DMS114 treated with DMSO at 0.1 percent for 48 hours (cell line): Measurements from ENCODE around the gene LHPP.

Source experiments
- DNase-seq: peaks from one replicate; lab custom pipeline; 2025; ENCODE audit not compliant: unreplicated experiment; lab: John Stamatoyannopoulos, UW

The LHPP gene

DNA sequence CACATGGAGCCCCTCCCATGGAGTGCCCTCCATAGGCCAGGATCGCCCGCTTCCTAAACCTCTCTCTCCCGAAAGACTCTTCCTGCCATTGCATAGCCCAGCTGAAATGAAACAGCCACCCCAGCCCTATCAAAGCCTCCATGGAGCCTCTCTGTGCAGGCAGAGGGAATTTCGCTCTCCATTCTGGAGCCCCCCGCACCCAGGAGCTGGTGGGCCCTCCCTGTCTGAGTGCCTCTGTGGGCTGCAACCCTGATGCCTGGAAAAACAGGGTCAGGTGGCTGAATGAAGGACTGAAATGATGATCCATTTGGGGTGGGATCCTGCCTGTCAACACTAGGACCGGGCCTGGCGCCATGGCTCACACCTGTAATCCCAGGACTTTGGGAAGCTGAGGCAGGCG lies 176.1 kb downstream of the LHPP start:
- no peak for DNase-seq

- DNase-seq, result no peak
Measured at GRCh38 chr10:124639206-124639605, 177.6 kb downstream of the LHPP start.

DNA sequence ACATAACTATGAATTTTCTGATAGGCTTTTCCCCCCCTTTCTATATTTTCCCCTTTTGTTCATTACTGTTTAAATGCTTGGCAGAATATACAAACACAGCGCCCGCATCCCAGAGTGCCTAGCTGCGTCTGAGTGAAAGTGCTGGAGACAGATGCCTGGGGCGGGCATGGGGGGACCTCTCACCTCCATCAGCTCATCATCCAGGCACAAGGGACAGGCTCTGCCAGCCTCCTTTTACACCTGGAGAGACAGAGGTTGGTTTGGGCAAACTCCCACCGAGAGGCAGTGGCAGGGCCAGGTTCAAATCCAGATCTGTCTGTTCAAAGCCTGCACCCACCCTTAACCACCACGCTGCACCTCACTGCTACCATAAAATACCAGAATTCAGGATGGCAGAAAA lies 178.0 kb downstream of the LHPP start:
- DNase-seq, result no peak

- DNase-seq, result no peak
Measured at GRCh38 chr10:124640056-124640455, 178.4 kb downstream of the LHPP start.

DNA sequence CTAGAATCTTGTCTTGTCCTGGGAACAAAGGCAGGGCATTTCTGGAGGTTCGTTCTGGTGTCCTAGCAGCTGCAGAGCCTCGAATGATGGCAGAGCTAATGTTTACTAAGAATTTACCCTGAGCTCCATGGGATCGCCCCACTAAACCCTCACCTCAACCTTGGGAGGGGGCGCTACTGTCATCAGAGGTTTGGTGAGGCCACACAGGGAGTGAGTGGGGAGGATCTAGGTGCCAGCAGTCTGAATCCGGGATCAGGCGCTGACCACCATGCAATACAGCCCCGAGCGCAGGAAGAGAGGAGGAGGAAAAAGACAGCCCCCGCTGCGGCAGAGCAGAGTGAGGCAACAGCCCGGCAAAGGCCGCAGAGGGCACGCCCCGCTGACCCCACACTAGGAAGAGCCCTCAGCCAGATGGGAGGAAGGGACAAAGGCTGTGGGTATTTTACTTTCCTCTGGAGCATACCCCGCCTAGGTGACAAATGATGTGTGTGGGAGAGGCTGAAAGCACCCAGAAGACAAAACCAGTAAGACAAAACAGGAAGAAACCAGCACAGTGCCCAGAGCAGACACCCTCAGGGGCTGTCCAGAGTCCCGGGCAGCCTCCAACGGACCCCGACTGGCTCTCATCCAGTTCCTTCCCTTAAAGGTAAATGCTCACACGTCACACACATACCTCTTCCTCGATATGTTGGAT lies 179.1 kb downstream of the LHPP start:
- no peak for DNase-seq

- DNase-seq, result no peak
Measured at GRCh38 chr10:124641282-124642087, 179.9 kb downstream of the LHPP start.

GRCh38 chr10:124642088-124642710 lies 180.6 kb downstream of the LHPP start:
- DNase-seq, result no peak

DNA sequence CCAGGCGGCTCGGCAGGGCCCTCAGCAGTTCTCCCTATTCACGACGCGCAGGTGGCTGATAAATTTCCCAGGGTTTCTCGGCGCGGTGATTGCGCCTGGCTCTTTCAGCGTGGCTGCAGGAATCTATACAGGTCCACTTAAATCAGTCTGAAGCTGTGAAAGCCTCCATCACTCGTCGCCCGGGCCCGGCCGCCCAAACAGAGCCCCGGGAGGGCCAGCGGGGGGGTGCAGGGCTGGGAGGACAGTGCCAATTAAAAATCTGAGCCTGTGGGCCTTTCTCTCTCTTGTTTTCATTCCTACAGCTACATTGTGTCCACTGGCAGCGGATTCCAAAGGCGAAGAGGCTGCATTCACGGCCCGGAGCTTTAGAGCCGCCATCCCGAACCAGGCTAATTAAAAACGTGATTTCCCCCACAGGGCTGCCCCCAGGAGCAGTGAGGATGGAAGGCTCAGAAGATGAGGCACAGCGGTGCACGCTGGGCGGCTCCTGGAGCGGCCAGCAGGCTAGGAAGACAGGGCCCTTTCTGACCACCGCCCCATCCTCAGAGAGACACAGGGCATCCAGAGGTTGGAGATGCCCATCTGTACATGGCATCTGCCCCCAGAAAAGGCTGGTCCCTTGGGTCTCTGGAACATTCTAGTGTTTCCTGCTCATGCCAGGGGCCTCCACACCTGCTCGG lies 181.8 kb downstream of the LHPP start:
- no peak for DNase-seq

- no peak for DNase-seq
Measured at GRCh38 chr10:124644236-124644635, 182.6 kb downstream of the LHPP start.

DNA sequence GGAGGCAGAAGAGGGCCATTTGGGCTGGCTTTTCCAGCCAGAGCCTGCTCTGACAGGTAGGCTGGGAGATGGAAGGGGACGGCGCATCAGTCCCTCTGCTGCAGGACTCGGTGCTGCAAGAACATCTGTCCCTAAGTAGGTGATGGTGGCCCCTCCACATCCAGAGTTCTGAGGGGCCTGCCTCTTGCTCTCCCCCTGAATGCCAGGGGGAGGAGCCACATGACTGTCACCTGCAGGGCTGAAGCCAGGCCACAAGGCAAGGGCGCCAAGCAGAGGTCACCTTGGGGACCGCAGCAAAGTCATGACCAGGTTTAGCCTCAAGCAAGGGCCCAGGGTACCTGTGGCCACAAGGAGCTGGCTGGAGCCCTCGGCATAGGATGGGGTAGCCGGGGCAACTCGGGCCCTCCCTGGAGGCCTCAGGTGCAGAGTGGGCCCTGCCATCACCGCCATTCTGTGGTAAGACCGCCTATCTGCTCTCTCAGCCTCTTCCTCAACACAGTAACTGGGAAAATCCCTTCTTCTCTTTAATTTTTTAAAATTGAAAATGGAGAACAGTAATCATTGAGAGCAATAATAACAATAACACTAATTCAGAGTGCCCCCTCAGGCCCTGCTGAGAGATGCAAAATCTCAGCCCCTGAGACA lies 183.3 kb downstream of the LHPP start:
- no peak for DNase-seq

GRCh38 chr10:124645467-124646095 lies 184.0 kb downstream of the LHPP start:
- no peak for DNase-seq

GRCh38 chr10:124646483-124647352 lies 185.1 kb downstream of the LHPP start:
- DNase-seq, result no peak

GRCh38 chr10:124647421-124648130 lies 186.0 kb downstream of the LHPP start:
- no peak for DNase-seq

GRCh38 chr10:124648131-124648475 lies 186.5 kb downstream of the LHPP start:
- no peak for DNase-seq

GRCh38 chr10:124648738-124649137 lies 187.1 kb downstream of the LHPP start:
- DNase-seq, result no peak

DNA sequence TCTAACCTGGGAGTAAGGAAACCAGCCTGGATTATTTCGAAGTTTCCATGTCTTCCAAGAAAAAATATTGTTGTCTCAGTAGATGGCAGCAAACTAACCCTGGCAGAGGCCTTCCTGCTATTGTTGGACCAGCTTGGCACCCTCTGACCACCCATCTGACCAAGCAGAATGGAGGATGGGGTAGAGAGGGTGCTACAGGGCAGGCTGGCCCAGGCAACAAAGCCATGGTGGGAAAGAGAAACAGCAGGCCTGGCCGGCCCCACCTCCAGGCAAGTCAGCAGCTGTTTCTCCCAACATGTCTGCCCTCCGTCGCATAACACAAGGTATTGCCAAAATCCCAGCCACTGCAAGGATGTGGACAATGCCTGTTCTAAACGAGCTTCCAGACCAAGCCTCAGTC lies 187.6 kb downstream of the LHPP start:
- DNase-seq, result no peak

DNA sequence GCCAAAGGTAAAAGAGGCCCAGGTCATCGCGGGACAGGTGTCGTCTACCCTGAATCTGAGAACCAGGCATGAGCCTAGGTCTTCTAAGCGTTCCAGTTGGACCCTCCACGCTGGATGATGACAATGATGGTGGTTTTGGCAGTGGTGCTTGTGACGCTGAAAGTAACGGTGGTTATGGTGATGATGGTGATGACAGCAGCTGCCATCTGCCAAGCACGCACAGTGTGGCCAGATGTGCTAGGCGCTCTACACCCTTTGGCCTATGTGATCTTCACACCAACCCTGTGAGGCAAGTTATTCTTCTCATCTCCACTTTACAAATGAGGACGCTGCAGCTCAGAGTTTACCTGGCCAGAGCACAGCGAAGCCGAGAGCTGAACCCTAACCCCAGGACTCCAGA lies 188.6 kb downstream of the LHPP start:
- DNase-seq, result no peak

GRCh38 chr10:124650820-124651401 lies 189.3 kb downstream of the LHPP start:
- no peak for DNase-seq

DNA sequence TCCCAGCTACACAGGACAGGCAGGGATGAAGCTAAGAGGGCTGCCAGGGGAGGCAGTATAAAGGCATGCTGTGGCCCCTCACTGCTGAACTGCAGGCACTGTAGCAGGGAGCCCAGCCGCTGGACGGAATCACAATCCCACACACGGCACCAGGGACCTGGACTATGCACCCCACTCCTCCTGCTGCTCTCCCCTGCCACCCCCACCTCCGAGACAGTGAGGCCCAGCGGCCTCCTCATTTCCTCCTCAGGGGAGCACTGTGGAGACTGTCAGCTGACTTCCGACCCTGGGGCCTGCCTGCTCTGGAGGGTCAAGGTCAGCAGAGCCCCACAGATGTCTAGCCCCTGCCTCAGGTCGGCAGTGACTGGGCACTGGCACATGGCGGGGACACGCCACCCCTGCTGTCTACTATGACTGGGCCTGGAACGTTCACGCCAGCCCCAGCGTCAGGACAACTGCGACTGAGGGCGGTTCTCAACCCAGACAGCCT lies 189.8 kb downstream of the LHPP start:
- DNase-seq, result no peak
